IMR-90 (cell line): ENCODE data around the gene SLC26A4. TPM values are rescaled to one million over a fixed set of nuclear protein-coding genes. Genes with fewer than 3 reads are reported as not detected.

Source experiments
- ATAC-seq: fragments of 200-7000 bp; cut with Tn5 transposase; 2 replicates; pipeline ENCODE4 v1.9.1; 2020; ENCODE audit warnings: low read depth, mild to moderate bottlenecking, moderate library complexity
- BruUV-seq: library from RNA; stranded (reverse); fragments of 400-500 nt; replicated peaks from 2 replicates; lab custom pipeline; 2021; lab: Mats Ljungman, UMichigan
- CTCF ChIA-PET: fragments of 300-600 bp; formaldehyde crosslinking; extraction: SDS; loops from one replicate; lab custom pipeline; 2021; ENCODE audit warnings: antibody characterized with exemption; lab: Yijun Ruan, JAX
- POLR2A ChIA-PET: fragments of 300-600 bp; sonication (Branson Sonifier 250); formaldehyde crosslinking; loops from one replicate; lab custom pipeline; 2022; ENCODE audit warnings: antibody characterized with exemption; ENCODE audit not compliant: unreplicated experiment; lab: Charles Lee
- DNase-seq: peaks from one replicate; pipeline ENCODE4 v3.0.0; 2013
- H2AFZ ChIP-seq: replicated peaks from 2 replicates; pipeline ENCODE3; 2013; ENCODE audit warnings: low read length, mild to moderate bottlenecking; ENCODE audit not compliant: poor library complexity
- H2AK5ac ChIP-seq: 2 replicates; pipeline ENCODE4 v1.6.1; 2013; ENCODE audit warnings: low read depth, low read length, inconsistent platforms
- H2AK9ac ChIP-seq: replicated peaks from 2 replicates; pipeline ENCODE3; 2013; ENCODE audit warnings: mild to moderate bottlenecking, low read depth, low read length, moderate library complexity; ENCODE audit not compliant: poor library complexity
- H2BK120ac ChIP-seq: 2 replicates; pipeline ENCODE4 v1.6.1; 2013; ENCODE audit warnings: low read depth, low read length, inconsistent platforms
- H2BK15ac ChIP-seq: 3 replicates; pipeline ENCODE4 v1.6.1; 2013; ENCODE audit warnings: low read depth, low read length, inconsistent platforms
- H2BK20ac ChIP-seq: 2 replicates; pipeline ENCODE4 v1.6.1; 2013; ENCODE audit warnings: low read depth, mild to moderate bottlenecking, inconsistent platforms, low read length, moderate library complexity
- H2BK5ac ChIP-seq: 2 replicates; pipeline ENCODE4 v1.6.1; 2013; ENCODE audit warnings: mild to moderate bottlenecking, low read depth, low read length, inconsistent platforms; ENCODE audit not compliant: poor library complexity, severe bottlenecking
- H3K14ac ChIP-seq: replicated peaks from 2 replicates; pipeline ENCODE4 v1.6.1; 2013; ENCODE audit warnings: low read depth, low read length, inconsistent platforms
- H3K18ac ChIP-seq: 2 replicates; pipeline ENCODE4 v1.6.1; 2013; ENCODE audit warnings: low read depth, low read length, control low read depth
- H3K23ac ChIP-seq: 2 replicates; pipeline ENCODE4 v1.6.1; 2013; ENCODE audit warnings: low read depth, low read length, inconsistent platforms
- H3K27ac ChIP-seq: 2 replicates; pipeline ENCODE4 v1.5.1; 2013; ENCODE audit warnings: mild to moderate bottlenecking, control low read depth, low read length; ENCODE audit not compliant: insufficient read depth
- H3K27me3 ChIP-seq: 2 replicates; pipeline ENCODE4 v1.6.1; 2013; ENCODE audit warnings: low read length; ENCODE audit not compliant: control insufficient read depth, insufficient read depth
- H3K36me3 ChIP-seq: 2 replicates; pipeline ENCODE4 v1.6.1; 2013; ENCODE audit warnings: low read length, mixed read lengths; ENCODE audit not compliant: control insufficient read depth, insufficient read depth
- H3K4ac ChIP-seq: 2 replicates; pipeline ENCODE4 v1.6.1; 2013; ENCODE audit warnings: low read depth, low read length, inconsistent platforms
- H3K4me1 ChIP-seq: 2 replicates; pipeline ENCODE4 v1.6.1; 2013; ENCODE audit warnings: low read length, mixed read lengths; ENCODE audit not compliant: control insufficient read depth, insufficient read depth
- H3K4me2 ChIP-seq: 2 replicates; pipeline ENCODE4 v1.6.1; 2013; ENCODE audit warnings: low read depth, mild to moderate bottlenecking, control low read depth, low read length, moderate library complexity
- H3K4me3 ChIP-seq: 2 replicates; pipeline ENCODE4 v1.5.1; 2013; ENCODE audit warnings: low read depth, mild to moderate bottlenecking, control low read depth, low read length, moderate library complexity; ENCODE audit not compliant: insufficient read depth
- H3K56ac ChIP-seq: 2 replicates; pipeline ENCODE4 v1.6.1; 2013; ENCODE audit warnings: low read length, inconsistent platforms; ENCODE audit not compliant: insufficient read depth; ENCODE audit errors: extremely low read depth
- H3K79me1 ChIP-seq, 2 experiments: 2 replicates each; pipeline ENCODE4 v1.6.1; 2013; ENCODE audit warnings: low read length in 2 of 2, inconsistent platforms in 1 of 2, low read depth in 1 of 2
- H3K9ac ChIP-seq: 2 replicates; pipeline ENCODE4 v1.6.1; 2013; ENCODE audit warnings: low read depth, low read length, control low read depth
- H3K9me1 ChIP-seq: 2 replicates; pipeline ENCODE4 v1.6.1; 2013; ENCODE audit warnings: low read length, inconsistent platforms; ENCODE audit not compliant: insufficient read depth
- H3K9me3 ChIP-seq: 2 replicates; pipeline ENCODE4 v1.6.1; 2013; ENCODE audit warnings: low read length; ENCODE audit not compliant: control insufficient read depth, insufficient read depth
- H4K20me1 ChIP-seq: 2 replicates; pipeline ENCODE4 v1.6.1; 2013; ENCODE audit warnings: low read length, inconsistent platforms; ENCODE audit not compliant: insufficient read depth
- H4K5ac ChIP-seq: 2 replicates; pipeline ENCODE4 v1.6.1; 2013; ENCODE audit warnings: mild to moderate bottlenecking, low read depth, low read length, control low read depth
- H4K8ac ChIP-seq, 2 experiments: 2 replicates each; pipeline ENCODE4 v1.6.1; 2013; ENCODE audit warnings: low read depth in 2 of 2, low read length in 2 of 2, control low read depth in 1 of 2, inconsistent platforms in 1 of 2
- H4K91ac ChIP-seq: 2 replicates; pipeline ENCODE4 v1.6.1; 2013; ENCODE audit warnings: low read depth, low read length, inconsistent platforms; ENCODE audit not compliant: insufficient read depth
- POLR2A ChIP-seq: IDR thresholded peaks from 2 replicates; pipeline ENCODE4 v1.6.1; 2012; ENCODE audit warnings: mild to moderate bottlenecking, low read depth, low read length
- RFX5 ChIP-seq: IDR thresholded peaks from 2 replicates; pipeline ENCODE4 v1.8.0; 2012; ENCODE audit warnings: low read depth, mild to moderate bottlenecking, low read length, moderate library complexity
- WGBS, 2 experiments: methylation state at CpG; one replicate each; pipeline versions ENCODE4 v1.1.5 to v1.1.7; 2013; ENCODE audit warnings: missing lambda C conversion rate in 2 of 2; ENCODE audit not compliant: insufficient read length in 1 of 2; ENCODE audit errors: extremely low coverage in 2 of 2; 5-methylcytosine and 5-hydroxymethylcytosine counted together
- dilution Hi-C: fragments of 300-500 bp; cut with HindIII; formaldehyde crosslinking; loops from one replicate; pipeline ENCODE4 v1.14.3; 2018; ENCODE audit warnings: low sequenced_read_pairs; ENCODE audit not compliant: unreplicated experiment
- in situ Hi-C: fragments of 300-500 bp; cut with MboI; formaldehyde crosslinking; loops from 3 replicates; pipeline ENCODE4 v1.14.3; 2019; ENCODE audit warnings: low sequenced_read_pairs, inconsistent platforms, mixed read lengths
- intact Hi-C: fragments of 100-400 bp; cut with micrococcal nuclease; formaldehyde crosslinking; loops from 2 replicates; pipeline ENCODE4 v1.10.0; 2022
- polyA plus RNA-seq, 3 experiments: library from polyadenylated mRNA; depleted of rRNA; stranded (reverse); fragments of >200 nt; gene quantifications; 2 replicates each; pipeline ENCODE4 v1.2.3, GENCODE V29; 2012; ENCODE audit warnings: low replicate concordance in 1 of 3
- total RNA-seq: library from RNA; depleted of rRNA; stranded (reverse); fragments of >200 nt; gene quantifications from 2 replicates; pipeline ENCODE4 v1.2.3, GENCODE V29; 2012
- TF ChIP-seq, protein P1 (sequence below): conservative IDR thresholded peaks from 2 replicates; pipeline ENCODE4 v1.5.1; 2012; ENCODE audit warnings: mild to moderate bottlenecking, low read depth, low read length, improper control_type of control experiment

Gene SLC26A4
- total and polyA plus RNA-seq, 2 of the 4 experiments (the other 2 are of a cell fraction), result 0.09 to 1.1 TPM

DNA sequence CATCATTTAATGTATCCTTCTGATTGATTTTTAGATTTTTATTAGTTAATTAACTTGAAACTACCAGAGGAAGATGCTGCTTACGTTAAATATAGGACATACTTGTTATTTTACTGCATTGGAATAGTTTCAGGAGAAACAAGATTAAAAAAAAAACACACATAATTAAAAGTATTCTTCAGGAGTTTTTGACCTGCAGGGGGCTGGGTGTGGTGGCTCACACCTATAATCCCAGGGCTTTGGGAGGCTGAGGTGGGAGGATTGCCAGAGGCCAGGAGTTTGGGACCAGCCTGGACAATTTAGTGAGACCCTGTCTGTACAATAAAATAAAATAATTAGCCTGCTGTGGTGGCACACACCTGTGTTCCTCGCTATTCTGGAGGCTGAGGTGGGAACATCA is 94.0 kb downstream of the SLC26A4 start:
- no TSS peak for BruUV-seq
- ATAC-seq (no peak), DNase-seq (no peak)
- no peaks in the 10 kb centered on the region for H3K27me3 ChIP-seq
- CTCF ChIA-PET, result interaction anchor here (1.8 kb wide), 1 partner anchor 12 kb away, joined by 7 read pairs; the partner anchor contains the start of gene CBLL1
- no peak overlapping the region for H2BK5ac ChIP-seq
- intact Hi-C loops (no loop called here), dilution Hi-C loops (no loop called here), in situ Hi-C loops (no loop called here)
- no peak overlapping the region for H3K14ac ChIP-seq
- no peak overlapping the region for H2BK120ac ChIP-seq
- H3K4me3 ChIP-seq, result no peak overlapping the region
- no peak overlapping the region for H3K18ac ChIP-seq
- 100% methylated on average over 1 of the region's 2 CpGs; no CpG with 5 or more reads in 1 of the 2 experiments for WGBS, 2 experiments
- H4K20me1 ChIP-seq, result peaks cover 6% of the 10 kb centered on the region
- no peak overlapping the region for H2BK15ac ChIP-seq
- H3K9me3 ChIP-seq, result no peaks in the 10 kb centered on the region
- no peak overlapping the region for H3K56ac ChIP-seq
- no peak overlapping the region for H3K9ac ChIP-seq
- H2AK9ac ChIP-seq, result no peak overlapping the region
- no peak overlapping the region for H4K8ac ChIP-seq
- POLR2A ChIA-PET, result no interaction called here
- no peak overlapping the region for H4K5ac ChIP-seq
- H2AK5ac ChIP-seq, result no peak overlapping the region
- no peak overlapping the region for H2BK20ac ChIP-seq
- no peak overlapping the region for H2AFZ ChIP-seq
- no peak overlapping the region for H3K4ac ChIP-seq
- no peak overlapping the region for H3K23ac ChIP-seq
- H3K9me1 ChIP-seq, result 0 out of 2 replicates have a peak, but pooled peaks cover 5% of the 10 kb centered on the region
- H4K91ac ChIP-seq, result no peak overlapping the region
- no peaks in the 10 kb centered on the region for H3K4me1 ChIP-seq
- no peak overlapping the region for H3K27ac ChIP-seq
- TF ChIP-seq POLR2A, result no peak
- no peak for TF ChIP-seq RFX5
- TF ChIP-seq, protein P1, sequence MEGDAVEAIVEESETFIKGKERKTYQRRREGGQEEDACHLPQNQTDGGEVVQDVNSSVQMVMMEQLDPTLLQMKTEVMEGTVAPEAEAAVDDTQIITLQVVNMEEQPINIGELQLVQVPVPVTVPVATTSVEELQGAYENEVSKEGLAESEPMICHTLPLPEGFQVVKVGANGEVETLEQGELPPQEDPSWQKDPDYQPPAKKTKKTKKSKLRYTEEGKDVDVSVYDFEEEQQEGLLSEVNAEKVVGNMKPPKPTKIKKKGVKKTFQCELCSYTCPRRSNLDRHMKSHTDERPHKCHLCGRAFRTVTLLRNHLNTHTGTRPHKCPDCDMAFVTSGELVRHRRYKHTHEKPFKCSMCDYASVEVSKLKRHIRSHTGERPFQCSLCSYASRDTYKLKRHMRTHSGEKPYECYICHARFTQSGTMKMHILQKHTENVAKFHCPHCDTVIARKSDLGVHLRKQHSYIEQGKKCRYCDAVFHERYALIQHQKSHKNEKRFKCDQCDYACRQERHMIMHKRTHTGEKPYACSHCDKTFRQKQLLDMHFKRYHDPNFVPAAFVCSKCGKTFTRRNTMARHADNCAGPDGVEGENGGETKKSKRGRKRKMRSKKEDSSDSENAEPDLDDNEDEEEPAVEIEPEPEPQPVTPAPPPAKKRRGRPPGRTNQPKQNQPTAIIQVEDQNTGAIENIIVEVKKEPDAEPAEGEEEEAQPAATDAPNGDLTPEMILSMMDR, result no peak
- peaks cover 16 to 27% of the 10 kb centered on the region in 2 experiments for H3K79me1 ChIP-seq
- no peak overlapping the region for H3K4me2 ChIP-seq
- peaks cover 29% of the 10 kb centered on the region for H3K36me3 ChIP-seq
